HepG2 (cell line): ENCODE data around the gene MYRIP. TPM values are rescaled to one million over a fixed set of nuclear protein-coding genes. Genes with fewer than 3 reads are reported as not detected.

Experiments used
- GTF3A ChIP-seq: sonication (generic); formaldehyde crosslinking; conservative IDR thresholded peaks from 2 replicates; pipeline ENCODE4 v1.4.0; 2020; ENCODE audit warnings: mild to moderate bottlenecking, missing genetic modification reagents
- LBX2 ChIP-seq: sonication (generic); formaldehyde crosslinking; IDR thresholded peaks from 2 replicates; pipeline ENCODE4 v1.5.0; 2020; ENCODE audit warnings: missing genetic modification reagents, mild to moderate bottlenecking, borderline replicate concordance
- MLXIP ChIP-seq: sonication (generic); formaldehyde crosslinking; IDR thresholded peaks from 2 replicates; pipeline ENCODE4 v1.9.0; 2021; ENCODE audit warnings: missing genetic modification reagents, borderline replicate concordance
- MTA1 ChIP-seq: sonication (generic); formaldehyde crosslinking; IDR thresholded peaks from 2 replicates; pipeline ENCODE4 v1.4.0; 2020; ENCODE audit warnings: missing genetic modification reagents, mild to moderate bottlenecking, borderline replicate concordance
- MXD3 ChIP-seq: IDR thresholded peaks from 2 replicates; pipeline ENCODE4 v1.6.1; 2016; ENCODE audit warnings: mild to moderate bottlenecking, missing biosample characterization, missing genetic modification reagents
- SAP130 ChIP-seq: IDR thresholded peaks from 2 replicates; pipeline ENCODE4 v1.6.1; 2016; ENCODE audit warnings: low read depth
- ZFP36L2 ChIP-seq: sonication (generic); formaldehyde crosslinking; IDR thresholded peaks from 2 replicates; pipeline ENCODE4 v1.4.0; 2020; ENCODE audit warnings: missing genetic modification reagents
- ZNF564 ChIP-seq: sonication (generic); formaldehyde crosslinking; IDR thresholded peaks from 2 replicates; pipeline ENCODE4 v1.8.1; 2023; ENCODE audit warnings: mild to moderate bottlenecking, missing genetic modification reagents
- ZNF720 ChIP-seq: sonication (generic); formaldehyde crosslinking; IDR thresholded peaks from 2 replicates; pipeline ENCODE4 v1.4.0; 2020; ENCODE audit warnings: missing genetic modification reagents
- ZNF883 ChIP-seq: sonication (generic); formaldehyde crosslinking; IDR thresholded peaks from 2 replicates; pipeline ENCODE4 v1.5.1; 2020; ENCODE audit warnings: mild to moderate bottlenecking, missing genetic modification reagents; ENCODE audit errors: not compliant biosample characterization
- polyA plus RNA-seq, 8 experiments: library from polyadenylated mRNA; depleted of rRNA in 3 of 8; stranded (reverse) in 7 of 8; unstranded in 1 of 8; fragments of >200 nt; fragmentation: Illumina TruSeq in 4 of 8; extraction: Trizol in 4 of 8; gene quantifications; 2 replicates each; pipeline versions ENCODE4 v1.2.1 to v1.2.3, GENCODE V29; 2011 to 2016; ENCODE audit warnings: low read depth in 4 of 8, missing spikeins in 1 of 8, mixed read lengths in 1 of 8; ENCODE audit not compliant: insufficient read depth in 1 of 8
- total RNA-seq, 5 experiments: library from RNA; depleted of rRNA; stranded (reverse); fragments of >200 nt; fragmentation: Illumina TruSeq; extraction: Trizol; gene quantifications; 2 replicates each; pipeline ENCODE4 v1.2.3, GENCODE V29; 2016; ENCODE audit warnings: low read depth in 1 of 5
- TF ChIP-seq, protein P1 (sequence below): sonication (generic); formaldehyde crosslinking; IDR thresholded peaks from 2 replicates; pipeline ENCODE4 v1.9.0; 2022; ENCODE audit warnings: low read depth, missing genetic modification reagents
- TF ChIP-seq, protein P2 (sequence below): sonication (generic); formaldehyde crosslinking; IDR thresholded peaks from 2 replicates; pipeline ENCODE4 v1.5.0; 2020; ENCODE audit warnings: mild to moderate bottlenecking, missing genetic modification reagents, borderline replicate concordance
- TF ChIP-seq, protein P3 (sequence below): sonication (generic); formaldehyde crosslinking; IDR thresholded peaks from 2 replicates; pipeline ENCODE4 v1.5.0; 2020; ENCODE audit warnings: missing genetic modification reagents, mild to moderate bottlenecking, borderline replicate concordance

MYRIP gene
- total and polyA plus RNA-seq, 2 of the 13 experiments (the other 11 are each of a cell fraction or from before 2014, with no cell fraction given), result 0.64 to 0.84 TPM

- TF ChIP-seq, protein P1, sequence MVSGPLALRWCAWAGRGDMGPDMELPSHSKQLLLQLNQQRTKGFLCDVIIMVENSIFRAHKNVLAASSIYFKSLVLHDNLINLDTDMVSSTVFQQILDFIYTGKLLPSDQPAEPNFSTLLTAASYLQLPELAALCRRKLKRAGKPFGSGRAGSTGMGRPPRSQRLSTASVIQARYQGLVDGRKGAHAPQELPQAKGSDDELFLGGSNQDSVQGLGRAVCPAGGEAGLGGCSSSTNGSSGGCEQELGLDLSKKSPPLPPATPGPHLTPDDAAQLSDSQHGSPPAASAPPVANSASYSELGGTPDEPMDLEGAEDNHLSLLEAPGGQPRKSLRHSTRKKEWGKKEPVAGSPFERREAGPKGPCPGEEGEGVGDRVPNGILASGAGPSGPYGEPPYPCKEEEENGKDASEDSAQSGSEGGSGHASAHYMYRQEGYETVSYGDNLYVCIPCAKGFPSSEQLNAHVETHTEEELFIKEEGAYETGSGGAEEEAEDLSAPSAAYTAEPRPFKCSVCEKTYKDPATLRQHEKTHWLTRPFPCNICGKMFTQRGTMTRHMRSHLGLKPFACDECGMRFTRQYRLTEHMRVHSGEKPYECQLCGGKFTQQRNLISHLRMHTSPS (CRISPR knock-in tag), result no peak
- TF ChIP-seq MTA1 (CRISPR knock-in tag) (no peak), ZNF564 (no peak), LBX2 (CRISPR knock-in tag) (no peak), ZNF720 (CRISPR knock-in tag) (no peak), ZFP36L2 (CRISPR knock-in tag) (no peak), MXD3 (0 out of 2 replicates have a peak, but pooled peaks have one; percentile 21), MLXIP (CRISPR knock-in tag) (no peak; the same call in 1 of the 2 replicates), ZNF883 (CRISPR knock-in tag) (no peak), GTF3A (CRISPR knock-in tag) (no peak), SAP130 (CRISPR knock-in tag) (peak; percentile 77)
- TF ChIP-seq, protein P2, sequence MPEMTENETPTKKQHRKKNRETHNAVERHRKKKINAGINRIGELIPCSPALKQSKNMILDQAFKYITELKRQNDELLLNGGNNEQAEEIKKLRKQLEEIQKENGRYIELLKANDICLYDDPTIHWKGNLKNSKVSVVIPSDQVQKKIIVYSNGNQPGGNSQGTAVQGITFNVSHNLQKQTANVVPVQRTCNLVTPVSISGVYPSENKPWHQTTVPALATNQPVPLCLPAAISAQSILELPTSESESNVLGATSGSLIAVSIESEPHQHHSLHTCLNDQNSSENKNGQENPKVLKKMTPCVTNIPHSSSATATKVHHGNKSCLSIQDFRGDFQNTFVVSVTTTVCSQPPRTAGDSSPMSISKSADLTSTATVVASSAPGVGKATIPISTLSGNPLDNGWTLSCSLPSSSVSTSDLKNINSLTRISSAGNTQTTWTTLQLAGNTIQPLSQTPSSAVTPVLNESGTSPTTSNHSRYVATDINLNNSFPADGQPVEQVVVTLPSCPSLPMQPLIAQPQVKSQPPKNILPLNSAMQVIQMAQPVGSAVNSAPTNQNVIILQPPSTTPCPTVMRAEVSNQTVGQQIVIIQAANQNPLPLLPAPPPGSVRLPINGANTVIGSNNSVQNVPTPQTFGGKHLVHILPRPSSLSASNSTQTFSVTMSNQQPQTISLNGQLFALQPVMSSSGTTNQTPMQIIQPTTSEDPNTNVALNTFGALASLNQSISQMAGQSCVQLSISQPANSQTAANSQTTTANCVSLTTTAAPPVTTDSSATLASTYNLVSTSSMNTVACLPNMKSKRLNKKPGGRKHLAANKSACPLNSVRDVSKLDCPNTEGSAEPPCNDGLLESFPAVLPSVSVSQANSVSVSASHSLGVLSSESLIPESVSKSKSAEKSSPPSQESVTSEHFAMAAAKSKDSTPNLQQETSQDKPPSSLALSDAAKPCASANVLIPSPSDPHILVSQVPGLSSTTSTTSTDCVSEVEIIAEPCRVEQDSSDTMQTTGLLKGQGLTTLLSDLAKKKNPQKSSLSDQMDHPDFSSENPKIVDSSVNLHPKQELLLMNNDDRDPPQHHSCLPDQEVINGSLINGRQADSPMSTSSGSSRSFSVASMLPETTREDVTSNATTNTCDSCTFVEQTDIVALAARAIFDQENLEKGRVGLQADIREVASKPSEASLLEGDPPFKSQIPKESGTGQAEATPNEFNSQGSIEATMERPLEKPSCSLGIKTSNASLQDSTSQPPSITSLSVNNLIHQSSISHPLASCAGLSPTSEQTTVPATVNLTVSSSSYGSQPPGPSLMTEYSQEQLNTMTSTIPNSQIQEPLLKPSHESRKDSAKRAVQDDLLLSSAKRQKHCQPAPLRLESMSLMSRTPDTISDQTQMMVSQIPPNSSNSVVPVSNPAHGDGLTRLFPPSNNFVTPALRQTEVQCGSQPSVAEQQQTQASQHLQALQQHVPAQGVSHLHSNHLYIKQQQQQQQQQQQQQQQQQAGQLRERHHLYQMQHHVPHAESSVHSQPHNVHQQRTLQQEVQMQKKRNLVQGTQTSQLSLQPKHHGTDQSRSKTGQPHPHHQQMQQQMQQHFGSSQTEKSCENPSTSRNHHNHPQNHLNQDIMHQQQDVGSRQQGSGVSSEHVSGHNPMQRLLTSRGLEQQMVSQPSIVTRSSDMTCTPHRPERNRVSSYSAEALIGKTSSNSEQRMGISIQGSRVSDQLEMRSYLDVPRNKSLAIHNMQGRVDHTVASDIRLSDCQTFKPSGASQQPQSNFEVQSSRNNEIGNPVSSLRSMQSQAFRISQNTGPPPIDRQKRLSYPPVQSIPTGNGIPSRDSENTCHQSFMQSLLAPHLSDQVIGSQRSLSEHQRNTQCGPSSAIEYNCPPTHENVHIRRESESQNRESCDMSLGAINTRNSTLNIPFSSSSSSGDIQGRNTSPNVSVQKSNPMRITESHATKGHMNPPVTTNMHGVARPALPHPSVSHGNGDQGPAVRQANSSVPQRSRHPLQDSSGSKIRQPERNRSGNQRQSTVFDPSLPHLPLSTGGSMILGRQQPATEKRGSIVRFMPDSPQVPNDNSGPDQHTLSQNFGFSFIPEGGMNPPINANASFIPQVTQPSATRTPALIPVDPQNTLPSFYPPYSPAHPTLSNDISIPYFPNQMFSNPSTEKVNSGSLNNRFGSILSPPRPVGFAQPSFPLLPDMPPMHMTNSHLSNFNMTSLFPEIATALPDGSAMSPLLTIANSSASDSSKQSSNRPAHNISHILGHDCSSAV (CRISPR knock-in tag), result no peak
- TF ChIP-seq, protein P3, sequence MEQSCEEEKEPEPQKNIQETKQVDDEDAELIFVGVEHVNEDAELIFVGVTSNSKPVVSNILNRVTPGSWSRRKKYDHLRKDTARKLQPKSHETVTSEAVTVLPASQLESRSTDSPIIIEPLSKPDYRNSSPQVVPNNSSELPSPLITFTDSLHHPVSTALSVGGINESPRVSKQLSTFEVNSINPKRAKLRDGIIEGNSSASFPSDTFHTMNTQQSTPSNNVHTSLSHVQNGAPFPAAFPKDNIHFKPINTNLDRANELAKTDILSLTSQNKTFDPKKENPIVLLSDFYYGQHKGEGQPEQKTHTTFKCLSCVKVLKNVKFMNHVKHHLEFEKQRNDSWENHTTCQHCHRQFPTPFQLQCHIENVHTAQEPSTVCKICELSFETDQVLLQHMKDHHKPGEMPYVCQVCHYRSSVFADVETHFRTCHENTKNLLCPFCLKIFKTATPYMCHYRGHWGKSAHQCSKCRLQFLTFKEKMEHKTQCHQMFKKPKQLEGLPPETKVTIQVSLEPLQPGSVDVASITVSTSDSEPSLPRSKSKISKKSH (CRISPR knock-in tag), result no peak
Measured at GRCh38 chr3:40309418-40309924, 500.1 kb downstream of the MYRIP start, which contains the start of gene EIF1B (continued).
